ENCODE data around the gene FAM120A.

GRCh38 chr9:93450945-93451815 is at the start of gene FAM120A:
- TF ChIP-seq POLR2AphosphoS5 (IDR thresholded peaks at IDR 0.05): no peak
- TF ChIP-seq EZH2 (IDR thresholded peaks at IDR 0.05; ENCODE audit: borderline replicate concordance, insufficient read depth, low read length, poor library complexity, severe bottlenecking): no peak
- peak; percentile 39 for TF ChIP-seq RAD21 (conservative IDR thresholded peaks at IDR 0.05)
- TF ChIP-seq CTCF (IDR thresholded peaks at IDR 0.05; ENCODE audit: poor library complexity, severe bottlenecking): no peak
- no peak for TF ChIP-seq EP300 (conservative IDR thresholded peaks at IDR 0.05; ENCODE audit: poor library complexity, severe bottlenecking)
- peak; percentile 76 for TF ChIP-seq REST (IDR thresholded peaks at IDR 0.05; ENCODE audit: borderline replicate concordance)
- TF ChIP-seq SMC3 (conservative IDR thresholded peaks at IDR 0.05; ENCODE audit: poor library complexity): peak; percentile 46
- peak; percentile 60 for TF ChIP-seq TAF1 (IDR thresholded peaks at IDR 0.05; ENCODE audit: low read depth)

Data from neural cell (in vitro differentiated cells).